GM21723 (cell line): Measurements from ENCODE around the gene PINLYP.
A peak's percentile ranks its signal among the peaks of the same experiment; 100 is the strongest.
"Not testable (repeated sequence)": the region's sequence is repeated elsewhere in the genome, so short reads cannot be mapped to it uniquely, and the experiment has no call there.

Experiments
- ATAC-seq: cut with Tn5 transposase; IDR thresholded peaks from one replicate; pipeline ENCODE4 v1.9.1; 2021; ENCODE audit warnings: mild to moderate bottlenecking, moderate library complexity; ENCODE audit not compliant: unreplicated experiment

The PINLYP gene

DNA sequence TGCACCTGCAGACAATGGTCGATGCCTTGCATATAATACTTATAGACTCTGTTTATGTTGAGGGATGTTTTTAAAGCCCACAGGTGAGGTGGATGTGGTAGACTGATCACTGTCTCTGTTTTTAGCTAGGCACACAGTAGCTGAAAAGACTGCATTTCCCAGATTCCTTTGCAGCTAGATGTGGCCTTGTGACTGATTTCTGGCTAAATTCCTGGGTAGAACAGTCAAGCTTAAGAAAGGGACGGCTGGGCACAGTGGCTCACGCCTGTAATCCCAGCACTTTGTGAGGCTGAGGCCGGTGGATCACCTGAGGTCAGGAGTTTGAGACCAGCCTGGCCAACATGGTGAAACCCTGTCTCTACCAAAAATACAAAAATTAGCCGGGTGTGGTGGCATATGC, 24.7 kb downstream of the PINLYP start:
- ATAC-seq = not testable (repeated sequence)

DNA sequence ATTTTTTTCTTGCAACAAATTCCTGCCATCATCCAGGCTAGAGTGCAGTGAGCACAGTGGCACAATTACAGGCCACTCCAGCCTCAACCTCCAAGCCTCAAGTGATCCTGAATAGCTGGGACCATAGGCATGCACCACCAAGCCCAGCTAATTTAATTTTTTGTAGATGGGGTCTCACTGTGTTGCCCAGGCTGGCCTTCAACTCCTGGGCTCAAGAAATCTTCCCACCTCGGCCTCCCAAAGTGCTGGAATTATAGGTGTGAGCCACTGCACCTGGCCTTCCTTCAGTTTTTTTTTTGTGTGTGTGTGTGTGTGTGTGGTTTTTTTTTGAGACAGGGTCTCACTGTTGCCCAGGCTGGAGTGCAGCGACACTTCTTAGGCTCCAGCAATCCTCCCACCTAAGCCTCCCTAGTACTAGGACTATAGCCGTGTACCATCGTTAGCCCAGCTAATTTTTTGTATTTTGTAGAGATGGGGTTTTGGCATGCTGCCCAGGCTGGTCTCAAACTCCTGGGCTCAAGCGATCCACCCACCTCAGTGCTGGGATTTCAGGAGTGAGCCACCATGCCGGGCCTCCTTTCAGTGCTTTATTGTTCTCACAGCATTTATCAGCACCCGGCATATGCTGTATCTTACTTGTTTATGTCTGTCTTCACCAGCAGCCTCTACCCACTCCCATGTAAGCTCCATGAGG, 30.4 kb downstream of the PINLYP start:
- no peak for ATAC-seq

DNA sequence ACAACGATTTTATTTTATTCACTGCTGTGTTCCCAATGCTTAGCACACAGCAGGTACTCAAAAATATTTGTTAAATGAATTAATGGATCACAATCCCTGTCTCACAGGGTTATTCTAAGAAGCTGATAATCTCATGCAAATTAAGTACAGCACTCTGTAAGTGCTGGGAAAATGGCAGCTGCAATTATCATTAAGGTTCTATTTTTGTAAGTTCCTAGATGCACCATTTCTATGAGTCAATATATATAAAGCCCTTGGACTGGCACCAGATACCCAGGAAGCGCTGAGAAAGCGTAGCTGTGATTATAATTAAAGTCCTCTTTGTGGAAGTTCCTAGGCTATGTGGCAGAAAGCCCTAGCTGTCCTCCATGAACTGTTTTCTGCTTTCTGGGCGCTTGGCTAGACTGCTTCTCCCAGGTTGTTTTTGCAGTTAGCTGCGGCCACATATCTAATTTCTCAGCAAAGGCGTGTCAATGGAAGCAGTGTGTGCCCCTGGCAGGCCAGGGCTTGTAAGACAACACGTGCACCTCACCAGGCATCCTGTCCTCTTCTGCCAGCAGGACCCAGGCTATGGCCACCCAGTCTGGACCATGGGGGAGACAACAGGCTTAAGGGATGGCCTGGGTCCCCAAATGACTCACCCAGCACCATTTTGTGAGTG, 31.1 kb downstream of the PINLYP start:
- no peak for ATAC-seq

GRCh38 chr19:43607238-43608205, 31.9 kb downstream of the PINLYP start:
- no peak for ATAC-seq

- no peak for ATAC-seq
Measured at GRCh38 chr19:43609872-43610271, 34.3 kb downstream of the PINLYP start.

GRCh38 chr19:43610493-43610892, 34.9 kb downstream of the PINLYP start:
- ATAC-seq = no peak

- no peak for ATAC-seq
Measured at GRCh38 chr19:43611788-43612187, 36.2 kb downstream of the PINLYP start, which contains the start of gene SRRM5. SRRM5 (plus strand) TSS chr19:43612088; CDS start chr19:43612122, 34 bp downstream.

GRCh38 chr19:43612374-43612773, 36.8 kb downstream of the PINLYP start:
- ATAC-seq = no peak

GRCh38 chr19:43616306-43616705, 40.7 kb downstream of the PINLYP start:
- no peak for ATAC-seq

GRCh38 chr19:43616954-43617353, 41.4 kb downstream of the PINLYP start:
- ATAC-seq = no peak

DNA sequence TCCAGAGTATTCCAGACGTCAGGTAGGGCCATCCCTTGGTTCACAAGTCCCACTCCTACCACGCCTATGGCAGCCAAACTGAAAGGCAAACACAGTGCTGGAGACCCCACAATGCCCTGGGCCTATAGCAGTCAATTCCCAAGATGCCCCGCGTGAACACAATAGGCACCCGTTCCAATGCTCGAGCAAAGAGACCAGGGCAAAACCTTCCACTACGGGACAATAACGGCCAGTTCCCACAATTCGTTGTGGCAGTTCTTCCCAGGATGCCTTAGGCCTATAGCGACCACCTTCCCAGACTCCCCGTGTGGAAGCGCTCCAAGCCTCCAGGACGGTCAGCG, 43.3 kb downstream of the PINLYP start:
- peak; percentile 26 for ATAC-seq

- peak; percentile 70 for ATAC-seq
Measured at GRCh38 chr19:43619262-43620060, 43.9 kb downstream of the PINLYP start, which contains the start of gene ZNF428. ZNF428 (minus strand) TSS chr19:43619629; CDS start chr19:43614304, 5,325 bp downstream.

DNA sequence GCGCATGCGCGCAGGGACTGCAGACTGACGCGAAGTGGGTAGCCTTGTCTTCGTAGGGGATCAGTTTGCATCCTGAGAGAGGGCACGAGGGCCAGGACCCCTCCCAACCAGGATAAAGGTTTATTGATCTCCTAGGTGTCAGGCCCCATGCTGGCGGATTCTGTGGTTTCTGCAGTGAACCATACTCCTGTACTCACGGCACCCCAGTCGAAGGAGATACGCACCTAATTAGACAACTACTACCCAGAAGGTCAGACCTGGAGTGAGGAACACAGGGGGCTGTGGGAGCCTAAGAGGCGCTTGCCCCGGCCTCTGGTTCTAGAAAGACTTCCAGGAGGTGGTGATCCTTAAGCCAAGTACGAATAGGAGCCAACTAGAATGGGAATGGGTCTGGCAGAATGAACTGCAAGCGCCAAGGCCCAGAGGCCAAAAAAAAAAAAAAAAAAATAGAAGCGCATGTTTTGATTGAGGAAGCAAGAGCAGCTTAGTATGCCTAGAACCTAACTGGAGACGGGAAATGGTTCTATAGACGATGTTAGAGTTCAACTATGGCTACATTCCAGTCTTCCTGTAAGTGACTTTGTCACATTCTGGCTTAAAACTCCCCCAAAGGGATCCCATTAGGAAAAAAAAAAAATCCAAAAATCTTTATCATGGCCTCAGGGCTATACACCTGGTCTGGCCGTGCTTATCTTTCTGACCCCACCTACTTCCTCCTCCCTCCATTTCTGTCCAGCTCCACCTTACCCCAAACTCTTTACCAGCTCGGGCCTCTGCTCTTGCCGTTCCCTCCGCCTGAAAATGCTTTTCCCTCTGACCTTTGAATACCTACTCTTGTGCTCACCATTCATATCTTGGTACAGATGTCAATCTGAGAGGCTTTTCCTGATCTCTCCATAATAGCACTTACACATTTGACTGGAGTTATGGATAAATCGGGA, 44.7 kb downstream of the PINLYP start:
- no peak for ATAC-seq

DNA sequence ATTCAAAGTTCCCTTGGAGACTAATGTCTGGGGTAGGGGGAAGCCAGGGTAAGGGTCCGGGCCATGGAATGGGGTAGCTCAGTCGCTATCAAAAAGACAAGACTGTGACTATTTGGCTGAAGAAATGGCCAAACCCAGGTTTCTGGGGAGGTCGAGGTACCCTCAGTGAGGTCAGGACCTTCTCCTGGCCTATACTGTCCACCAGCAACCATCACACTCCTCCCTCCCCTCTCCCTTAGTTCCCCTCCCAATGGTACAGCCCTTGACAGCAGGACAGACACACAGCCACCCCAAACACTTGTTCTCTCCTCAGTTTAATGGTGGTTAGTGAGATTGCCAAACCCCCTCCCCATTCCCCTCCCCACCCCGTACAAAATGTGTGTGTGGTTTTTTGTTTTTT, 46.5 kb downstream of the PINLYP start:
- no peak for ATAC-seq

DNA sequence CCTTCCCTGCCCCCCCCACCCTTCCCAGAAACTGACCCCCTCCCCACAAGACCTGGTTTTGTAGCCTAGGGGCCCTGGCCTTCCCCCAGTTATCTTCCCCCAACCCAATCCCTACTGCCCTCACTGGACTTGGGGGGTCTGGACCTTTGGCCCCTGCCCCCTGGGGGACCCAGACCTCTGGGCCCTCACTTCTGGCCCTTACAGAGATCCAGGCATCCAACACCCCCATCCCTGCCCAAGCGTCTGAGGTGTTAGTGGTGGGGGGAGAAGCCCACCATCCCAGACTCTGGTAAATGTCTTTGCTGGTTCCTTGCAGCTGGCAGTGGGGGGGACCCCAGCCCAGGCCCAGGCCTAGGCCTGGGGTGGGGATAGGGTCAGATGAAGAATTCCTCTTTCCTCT, 47.4 kb downstream of the PINLYP start:
- ATAC-seq = no peak

- no peak for ATAC-seq
Measured at GRCh38 chr19:43623889-43624670, 48.5 kb downstream of the PINLYP start.

- ATAC-seq = no peak
Measured at GRCh38 chr19:43624933-43625332, 49.3 kb downstream of the PINLYP start.

DNA sequence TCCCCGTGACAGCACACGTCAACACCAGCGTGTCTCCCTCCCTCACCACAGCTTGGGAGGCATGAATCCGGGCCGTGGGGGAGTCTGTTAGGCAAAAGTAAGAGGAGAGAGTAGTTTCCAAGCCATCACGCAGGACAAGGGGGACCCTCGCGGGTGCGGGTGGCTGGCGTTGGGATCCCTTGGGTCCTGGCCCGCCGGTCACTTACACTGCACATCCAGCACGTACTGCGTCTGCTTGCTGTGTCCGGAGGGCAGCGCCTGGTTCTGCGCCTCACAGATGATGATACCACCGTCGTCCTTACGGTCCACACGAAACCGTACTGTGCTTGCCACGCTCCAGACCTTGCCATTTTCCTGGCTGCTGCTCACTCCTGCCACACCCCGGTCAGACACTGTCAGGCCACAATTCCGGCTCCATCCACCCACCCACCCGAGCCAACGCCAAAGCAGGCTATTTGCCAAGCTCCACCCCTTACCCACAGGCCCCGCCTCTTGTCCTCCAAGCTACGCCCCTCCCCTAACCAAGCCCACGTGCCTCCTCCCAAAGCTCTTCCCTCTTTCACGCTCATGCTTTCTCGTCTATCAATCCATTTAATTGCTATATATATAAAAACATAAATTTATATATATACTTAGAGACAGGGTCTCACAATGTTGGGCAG, 50.4 kb downstream of the PINLYP start:
- ATAC-seq = no peak
